GM18858 (cell line): ENCODE data around the gene IL17REL.

Experiments used
- ATAC-seq: cut with Tn5 transposase; IDR thresholded peaks from one replicate; pipeline ENCODE4 v1.9.1; 2021; ENCODE audit not compliant: unreplicated experiment

IL17REL gene

DNA sequence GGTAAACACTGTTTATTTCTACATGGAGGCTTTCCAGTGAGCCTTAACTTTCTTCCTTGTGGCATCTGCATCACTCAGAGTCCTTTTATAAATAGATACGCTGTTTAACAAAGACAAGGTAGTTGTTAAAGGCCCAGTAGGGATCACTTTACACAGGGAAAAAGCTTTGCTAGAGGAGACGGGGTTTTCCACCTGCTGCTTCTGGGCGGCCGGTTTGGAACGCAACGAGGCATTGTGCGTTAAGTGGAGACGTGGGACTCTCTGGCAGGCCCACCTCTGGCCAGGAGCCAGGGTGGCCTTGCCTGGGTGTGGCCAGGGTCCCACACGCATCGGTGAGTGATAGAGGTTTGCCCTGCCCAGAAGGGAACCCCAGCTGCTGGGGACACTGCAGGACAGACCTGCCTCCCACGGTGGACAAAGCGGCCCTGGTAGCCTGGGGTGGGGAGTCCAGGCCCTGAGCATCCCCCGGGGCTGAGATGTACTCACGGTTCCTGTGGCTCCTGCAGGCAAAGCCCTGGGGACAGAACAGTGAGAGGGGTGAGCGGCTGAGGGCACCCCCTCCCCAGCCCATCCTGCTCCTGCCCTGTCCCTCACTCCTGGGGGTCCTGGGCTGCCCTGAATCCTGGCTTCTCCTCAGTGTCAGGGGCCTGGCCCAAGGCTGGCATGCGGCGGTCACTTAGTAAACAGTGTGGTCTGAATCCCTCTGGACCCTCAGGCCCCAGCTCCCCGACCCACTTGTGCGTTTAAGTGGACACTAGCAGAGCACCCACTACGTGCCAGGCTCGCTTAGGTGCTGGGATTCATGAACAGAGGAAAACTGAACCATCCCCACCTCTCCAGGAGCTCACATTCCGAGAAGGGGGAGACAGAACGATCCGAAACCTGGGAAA is 4.2 kb downstream of the IL17REL start:
- ATAC-seq, result no peak

DNA sequence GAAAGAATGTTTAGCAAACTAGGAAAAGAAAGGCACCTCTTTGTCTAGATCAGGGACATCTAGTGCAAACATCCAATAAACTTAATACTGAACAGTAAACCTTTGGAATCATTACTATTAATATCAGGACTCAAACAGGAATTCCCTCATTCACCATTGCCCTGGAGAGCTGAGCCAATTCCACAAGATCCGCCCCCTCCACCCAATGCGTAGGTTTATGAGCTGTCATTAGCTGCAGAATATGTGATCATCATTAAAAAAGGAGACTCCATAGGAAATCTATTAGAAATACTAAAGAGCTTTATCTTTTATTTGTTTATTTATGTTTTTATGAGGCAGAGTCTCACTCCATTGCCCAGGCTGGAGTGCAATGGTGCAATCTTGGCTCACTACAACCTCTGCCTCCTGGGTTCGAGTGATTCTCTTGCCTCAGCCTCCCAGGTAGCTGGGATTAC is 5.5 kb downstream of the IL17REL start:
- ATAC-seq, result no peak

DNA sequence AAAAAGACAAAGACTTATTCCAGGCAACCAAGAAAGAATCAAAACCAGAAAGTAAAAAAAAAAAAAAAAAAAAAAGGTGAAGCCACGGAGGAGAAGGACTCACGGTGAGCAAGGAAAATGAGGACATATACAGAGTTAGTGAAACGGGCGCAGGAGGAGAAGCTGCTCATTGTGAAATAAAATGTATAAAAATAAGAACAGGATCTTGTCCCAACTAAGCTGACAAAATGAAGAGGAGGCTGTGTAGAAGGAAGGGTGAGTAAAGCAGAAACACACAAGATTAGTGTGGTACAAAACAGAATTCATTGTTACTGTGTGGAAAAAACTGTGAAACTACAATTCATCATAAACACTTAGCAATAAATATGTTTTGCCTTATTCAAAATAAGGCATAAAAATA is 7.6 kb downstream of the IL17REL start:
- ATAC-seq, result no peak

DNA sequence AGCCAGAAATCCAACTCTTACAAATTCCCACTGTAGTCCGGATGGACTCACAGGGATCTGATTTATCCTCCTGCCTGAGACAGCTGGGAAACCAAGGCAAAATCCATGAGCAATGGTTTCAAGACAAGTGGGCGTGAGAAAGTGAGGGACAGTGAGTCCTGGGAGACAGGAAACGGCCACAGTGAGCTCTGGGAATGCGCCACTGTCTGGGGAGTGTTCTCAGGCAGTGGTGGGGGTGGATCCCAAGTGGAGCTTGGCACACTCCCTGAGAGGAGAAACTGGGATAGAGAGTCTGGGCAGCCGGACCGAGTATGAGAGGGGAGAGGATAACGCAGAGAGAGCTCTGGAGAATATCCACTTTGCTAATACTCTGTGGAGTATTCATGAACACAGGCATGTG is 9.8 kb downstream of the IL17REL start:
- ATAC-seq, result no peak

DNA sequence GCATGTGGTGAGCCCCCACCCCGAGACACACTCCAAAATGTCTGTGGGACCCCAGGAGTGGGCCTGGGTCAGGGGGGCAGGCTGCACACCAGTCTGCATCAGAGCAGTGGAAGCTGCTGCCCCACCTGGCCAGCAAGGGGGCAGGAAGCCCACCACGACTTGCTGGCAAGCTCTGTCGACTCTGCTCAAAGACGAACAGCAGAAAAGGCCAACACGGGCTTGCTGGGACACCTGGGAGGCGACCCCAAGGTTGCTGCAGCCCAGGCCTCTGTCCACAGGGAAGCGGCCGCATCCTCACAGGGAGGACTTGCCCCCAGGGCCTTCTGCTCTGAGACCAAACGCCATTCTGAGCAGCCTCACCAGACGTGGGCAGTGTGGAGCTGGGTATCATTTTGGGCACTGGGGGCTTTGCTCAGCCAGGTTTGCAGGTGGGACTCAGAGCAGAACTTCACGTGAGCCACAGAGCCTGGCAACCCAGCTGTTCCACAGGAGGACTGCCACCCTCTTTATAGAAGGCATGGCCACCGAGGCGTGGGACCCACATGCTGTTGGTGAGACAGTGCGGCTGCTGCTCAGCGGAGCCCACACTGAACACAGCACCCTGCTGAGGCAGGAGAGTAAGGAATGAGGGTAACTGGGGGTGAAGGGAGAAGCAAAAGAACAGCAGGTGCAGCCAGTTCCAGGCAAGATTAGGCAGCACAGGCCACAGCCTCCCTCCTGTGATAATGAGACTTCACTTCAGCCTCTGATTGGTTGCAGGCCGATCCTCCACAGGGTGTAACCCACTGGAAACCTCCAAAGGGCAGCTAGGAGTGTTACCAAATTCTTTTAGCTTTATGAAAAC is 11.0 kb downstream of the IL17REL start:
- no peak for ATAC-seq

DNA sequence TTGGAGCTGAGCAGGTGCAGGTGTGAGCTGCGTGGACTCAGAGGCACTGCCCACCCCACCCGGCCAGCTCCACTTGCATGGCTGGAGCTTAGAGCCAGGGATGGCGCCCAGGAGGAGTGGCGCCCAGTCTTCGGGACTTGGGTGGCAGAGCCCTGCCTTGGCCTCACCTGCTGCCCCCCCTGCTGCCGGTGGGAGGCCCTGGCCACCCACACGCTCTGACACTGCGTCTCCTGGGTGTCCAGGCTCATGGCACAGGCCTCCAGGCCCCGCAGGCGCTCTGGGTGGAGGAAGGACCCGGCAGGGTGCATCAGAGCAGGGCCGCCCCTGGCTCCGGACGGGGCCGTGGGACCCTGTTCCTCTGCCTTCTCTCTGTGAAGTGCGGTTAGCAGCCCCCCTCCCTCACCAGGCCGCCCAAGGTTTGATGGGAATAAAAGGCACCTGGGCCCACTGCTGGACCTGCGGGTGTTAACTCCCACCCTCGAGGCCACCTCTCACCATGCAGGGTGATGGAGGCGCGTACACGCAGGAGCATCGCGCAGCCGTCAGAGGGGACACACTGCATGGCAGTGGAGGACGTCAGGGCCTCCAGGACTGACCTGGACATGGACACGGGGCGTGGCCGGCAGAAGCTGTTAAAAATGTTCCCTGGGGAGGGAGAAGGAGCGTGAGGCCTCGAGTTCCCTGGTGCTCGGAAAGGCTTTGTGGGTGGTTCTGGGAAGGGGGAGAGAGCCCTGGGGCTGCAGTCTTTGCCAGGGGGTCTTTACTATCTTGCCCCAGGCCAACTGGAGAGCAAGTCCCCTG is 11.8 kb downstream of the IL17REL start:
- no peak for ATAC-seq

DNA sequence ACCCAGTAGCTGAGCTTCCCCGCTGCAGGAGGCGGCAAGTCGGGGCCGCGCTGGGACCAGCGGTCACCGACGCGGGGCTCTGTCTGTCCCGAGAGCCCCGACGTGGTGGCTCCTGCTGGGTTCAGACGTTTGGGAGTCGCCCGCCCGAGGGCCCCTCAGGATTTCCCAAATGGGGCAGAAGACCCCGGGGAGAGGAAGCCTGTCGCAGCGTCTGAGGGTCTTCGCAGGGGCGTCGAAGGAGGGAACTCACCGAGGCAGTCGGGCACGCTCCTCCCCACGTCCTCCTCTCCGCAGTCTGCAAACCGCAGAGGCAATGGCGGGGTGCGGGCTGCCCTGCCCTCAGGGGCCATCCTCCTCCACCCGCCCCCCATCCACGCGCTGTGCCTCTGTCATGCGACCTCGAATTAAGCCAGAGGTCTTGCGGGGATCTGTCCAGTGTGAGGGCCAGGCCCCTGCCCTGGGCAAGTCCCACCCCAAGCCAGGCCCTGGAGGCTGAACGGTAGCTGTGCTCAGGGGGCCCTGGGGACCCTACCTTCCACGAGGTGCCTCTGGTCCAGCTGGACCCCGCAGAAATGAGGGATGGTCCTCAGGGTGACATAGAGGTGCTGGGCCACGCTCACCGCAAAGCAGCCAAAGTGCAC is 12.5 kb downstream of the IL17REL start:
- ATAC-seq, result no peak

DNA sequence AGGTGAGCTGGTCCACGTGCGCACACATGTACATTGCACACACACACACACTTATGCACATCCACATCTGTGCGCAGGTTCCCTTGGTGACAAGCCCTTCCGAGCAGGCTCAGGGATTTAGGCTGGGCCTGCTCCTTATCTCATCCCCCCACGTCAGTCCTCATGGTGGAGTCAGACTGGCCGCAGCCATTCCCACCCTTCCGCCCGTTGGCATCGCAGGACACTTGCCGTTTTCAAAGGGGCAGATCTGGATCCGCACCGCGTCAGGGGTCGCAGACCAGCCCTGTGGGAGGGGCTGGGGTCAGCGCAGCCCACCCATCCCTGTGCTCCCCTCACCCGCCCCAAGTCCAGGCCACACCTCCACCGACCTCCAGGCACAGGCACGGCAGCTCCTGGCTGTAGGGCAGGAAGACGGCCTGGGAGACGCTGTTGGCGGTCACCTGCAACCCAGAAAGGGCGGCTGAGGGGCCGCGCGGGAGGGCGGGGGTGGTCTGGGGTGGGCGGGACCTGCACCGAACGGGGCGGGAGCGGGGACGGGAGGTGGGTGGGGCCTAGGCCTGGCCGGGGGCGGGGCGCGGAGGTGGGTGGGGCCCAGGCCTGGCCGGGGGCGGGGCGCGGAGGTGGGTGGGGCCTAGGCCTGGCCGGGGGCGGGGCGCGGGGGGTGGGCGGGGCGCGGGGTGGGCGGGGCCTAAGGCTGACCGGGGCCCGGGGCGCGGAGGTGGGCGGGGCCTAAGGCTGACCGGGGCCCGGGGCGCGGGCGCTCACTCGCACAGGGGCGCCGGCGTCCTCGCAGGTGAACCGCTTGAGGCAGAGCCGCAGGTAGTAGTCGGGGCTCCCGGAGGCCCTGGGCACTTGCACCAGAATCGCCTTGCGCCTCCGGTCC is 13.3 kb downstream of the IL17REL start:
- ATAC-seq, result no peak

DNA sequence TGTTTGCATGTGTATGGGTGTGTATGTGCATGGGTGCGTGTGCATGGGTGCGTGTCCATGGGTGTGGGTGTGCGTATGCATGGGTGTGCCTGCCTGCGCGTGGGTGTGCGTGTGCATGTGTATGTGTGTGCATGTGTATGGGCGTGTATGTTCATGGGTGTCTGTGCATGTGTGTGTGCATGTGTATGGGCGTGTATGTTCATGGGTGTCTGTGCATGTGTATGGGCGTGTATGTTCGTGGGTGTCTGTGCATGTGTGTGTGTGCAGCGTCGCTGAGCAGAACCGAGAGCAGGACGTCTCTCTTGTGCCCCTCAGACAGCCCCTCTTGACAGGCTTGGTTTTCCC is 13.9 kb downstream of the IL17REL start:
- no peak for ATAC-seq

DNA sequence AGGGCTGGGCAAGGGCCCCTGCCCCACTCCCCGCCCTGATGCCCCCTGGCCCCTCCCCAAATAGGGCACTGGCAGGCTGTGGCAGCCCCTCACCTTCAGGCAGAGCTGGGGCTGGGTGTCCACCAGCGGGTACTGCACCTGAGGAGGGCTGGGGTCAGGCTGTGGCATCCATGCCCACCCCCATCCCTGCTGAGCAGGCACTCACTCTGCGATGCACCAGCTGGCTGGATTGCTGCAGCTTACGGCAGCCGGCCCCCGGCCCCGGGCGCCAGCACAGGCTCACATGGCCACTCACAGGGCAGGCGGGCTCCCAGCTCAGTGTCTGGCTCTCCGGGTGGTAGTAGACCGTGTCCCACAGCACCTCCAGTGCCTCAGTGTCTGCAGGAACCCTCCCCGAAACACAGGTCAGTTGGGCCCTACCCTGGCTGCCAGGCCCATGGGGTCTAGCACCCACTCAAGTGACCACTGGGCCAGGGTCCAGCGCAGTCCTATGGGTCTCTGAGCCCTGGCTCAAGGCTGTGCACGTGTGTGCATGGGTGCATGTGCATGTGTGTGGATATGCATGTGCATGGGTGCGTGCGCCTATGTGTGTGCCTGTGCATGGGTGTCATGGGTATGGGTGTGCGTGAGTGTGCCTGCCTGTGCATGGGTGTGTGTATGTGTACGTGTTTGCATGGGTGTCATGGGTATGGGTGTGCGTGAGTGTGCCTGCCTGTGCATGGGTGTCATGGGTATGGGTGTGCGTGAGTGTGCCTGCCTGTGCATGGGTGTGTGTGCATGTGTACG is 14.4 kb downstream of the IL17REL start:
- ATAC-seq, result no peak

DNA sequence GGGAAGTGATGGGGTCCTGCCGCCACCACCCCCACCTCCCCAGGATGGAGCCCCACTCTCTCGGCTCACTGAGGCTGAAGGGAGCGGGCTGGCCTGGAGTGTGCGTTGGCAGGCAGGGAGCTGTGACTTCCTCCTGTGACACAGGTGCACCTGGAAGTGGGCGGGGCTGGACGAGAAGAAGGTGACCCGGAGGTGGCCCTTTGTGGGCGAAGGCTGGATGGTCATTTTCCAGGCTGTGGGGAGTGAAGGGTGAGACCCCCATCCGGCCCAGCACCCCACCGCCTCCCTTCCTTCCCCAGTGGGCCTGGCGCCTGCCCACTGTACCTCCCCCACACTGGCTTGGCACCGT is 15.3 kb downstream of the IL17REL start:
- no peak for ATAC-seq

DNA sequence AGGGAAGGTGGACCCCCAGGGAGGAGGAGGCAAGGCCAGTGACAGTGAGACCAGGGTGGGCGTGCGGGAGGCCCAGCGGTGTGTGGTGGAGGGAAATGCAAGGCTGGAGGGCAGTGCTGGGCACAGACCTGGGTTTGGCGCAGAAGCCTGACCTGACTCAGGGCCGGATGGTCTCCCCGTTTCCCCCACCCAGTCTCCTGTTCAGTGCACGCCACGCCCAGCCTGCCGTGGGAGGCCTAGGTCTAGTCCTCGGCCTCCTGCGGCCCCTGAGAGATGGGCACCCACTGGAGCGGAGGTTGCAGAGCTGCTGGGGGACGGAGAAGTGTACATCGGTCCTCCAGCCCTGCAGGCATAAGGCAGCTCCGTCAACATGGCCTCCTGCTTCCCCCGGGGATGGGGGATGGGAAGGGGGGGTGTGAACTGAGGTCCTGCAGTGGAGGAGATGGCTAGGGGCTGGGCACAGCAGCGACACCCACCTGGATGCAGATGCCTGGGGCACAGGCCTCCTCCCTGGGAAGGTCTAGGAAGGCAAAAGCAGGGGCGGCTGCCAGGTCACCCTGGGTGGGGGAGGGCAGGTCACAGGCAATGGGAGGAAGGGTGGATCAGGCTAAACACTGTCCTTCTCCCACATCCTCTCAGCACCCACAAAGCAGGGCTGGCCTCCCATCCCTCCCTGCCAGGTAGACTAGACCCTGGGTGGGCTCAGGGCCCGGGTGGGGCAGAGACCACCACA is 15.9 kb downstream of the IL17REL start:
- no peak for ATAC-seq

DNA sequence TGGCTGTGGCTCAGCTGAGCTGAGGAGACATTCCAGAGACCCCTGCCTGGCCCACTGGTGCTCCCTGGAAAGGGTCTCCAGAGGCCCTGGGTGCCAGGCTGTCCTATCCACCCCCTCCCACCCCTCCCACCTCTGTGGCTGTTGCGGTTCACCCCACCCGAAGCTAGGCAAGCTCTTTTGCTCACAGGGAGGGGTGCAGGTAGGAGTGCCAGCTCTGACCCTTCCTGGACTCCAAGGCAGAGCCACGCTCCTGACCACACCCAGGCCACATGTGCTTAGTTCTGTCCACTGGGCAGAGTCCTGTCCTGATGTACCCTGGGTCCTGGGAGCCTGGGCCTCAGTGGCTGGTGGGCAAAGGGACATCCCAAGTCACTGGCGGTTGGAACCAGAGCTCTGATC is 16.4 kb downstream of the IL17REL start:
- no peak for ATAC-seq

DNA sequence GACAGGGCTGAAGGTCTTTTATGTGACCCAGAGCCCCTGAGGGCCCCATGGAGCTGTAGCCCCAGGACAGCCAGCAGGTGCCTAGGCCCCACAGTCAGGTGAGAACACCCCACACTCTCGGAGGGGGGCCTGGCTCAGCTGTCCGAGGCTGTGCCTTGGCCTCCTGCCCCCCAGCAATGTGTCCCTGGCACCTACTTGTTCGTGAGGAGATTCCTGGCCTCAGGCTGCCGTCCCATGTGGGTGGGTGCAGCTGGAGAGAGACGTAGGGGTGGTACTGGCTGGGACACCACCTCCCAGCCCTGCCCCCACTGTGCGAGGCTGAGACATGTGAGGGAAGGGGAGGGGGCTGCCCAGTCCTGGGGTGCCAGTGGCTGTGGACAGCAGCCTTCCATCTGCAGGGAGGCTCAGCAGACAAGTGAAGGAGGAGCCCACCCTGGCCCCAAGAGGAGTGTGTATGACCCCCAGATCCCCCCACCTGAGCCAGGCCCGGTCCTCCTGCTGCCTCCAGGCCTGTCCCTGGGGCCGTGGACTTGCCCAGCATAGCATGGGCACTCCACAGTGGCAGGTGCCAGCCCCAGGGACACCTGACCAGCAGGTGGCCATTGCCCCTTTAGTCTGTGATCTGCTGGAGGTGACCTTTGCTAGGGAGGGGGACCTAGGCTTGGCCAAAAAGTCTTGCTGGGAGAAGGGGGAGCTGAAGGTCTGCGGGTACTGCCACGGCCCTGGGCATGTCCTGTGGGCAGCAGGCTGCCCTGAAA is 17.0 kb downstream of the IL17REL start:
- ATAC-seq, result no peak

DNA sequence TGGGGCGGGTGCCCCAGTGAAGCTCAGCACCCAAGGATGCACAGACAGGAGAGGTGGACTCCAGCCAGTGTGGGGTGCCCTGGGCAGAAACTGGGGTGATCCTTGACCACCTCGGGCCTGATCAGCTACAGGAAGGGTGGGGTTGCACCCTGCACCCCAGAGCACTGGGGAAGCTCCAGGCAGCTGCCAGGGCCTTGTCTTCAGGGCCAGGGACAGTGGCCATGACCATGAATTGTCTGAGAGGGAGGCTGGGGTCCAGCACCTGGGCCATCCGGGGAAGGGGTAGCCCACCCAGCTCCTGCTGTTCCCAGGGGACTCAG is 17.6 kb downstream of the IL17REL start:
- ATAC-seq, result no peak

DNA sequence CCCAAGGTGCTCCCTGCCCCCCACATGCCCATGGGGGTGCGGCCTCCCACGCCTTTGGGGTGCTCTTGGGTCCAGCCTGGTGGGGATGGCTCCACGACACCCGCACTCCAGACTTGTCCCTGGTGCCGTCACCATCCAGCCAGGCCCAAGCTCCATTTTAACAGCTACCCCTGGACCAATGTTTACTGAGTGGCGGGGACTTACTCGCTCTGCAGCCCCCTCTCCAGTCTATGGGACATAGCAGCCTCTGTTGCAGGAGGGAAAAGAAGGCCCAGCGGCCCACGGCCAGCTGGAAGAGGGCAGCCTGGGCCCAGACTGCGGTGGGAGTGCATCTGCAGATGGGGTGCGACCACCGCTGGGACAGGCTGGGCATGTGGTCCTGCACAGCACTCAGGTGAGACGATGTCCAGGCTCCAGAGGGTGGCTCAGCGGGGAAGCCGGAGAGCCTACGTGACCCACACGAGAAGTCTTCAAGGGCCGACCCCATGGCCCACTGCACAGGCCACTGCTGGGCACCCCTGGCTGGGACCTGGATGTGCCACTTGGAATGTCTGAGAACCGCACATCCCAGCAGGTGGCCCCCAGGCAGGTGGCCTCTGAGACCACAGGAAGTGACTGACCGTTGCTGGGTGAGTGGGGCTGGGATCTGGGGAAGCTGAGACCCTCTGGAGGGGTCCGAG is 18.1 kb downstream of the IL17REL start:
- no peak for ATAC-seq

DNA sequence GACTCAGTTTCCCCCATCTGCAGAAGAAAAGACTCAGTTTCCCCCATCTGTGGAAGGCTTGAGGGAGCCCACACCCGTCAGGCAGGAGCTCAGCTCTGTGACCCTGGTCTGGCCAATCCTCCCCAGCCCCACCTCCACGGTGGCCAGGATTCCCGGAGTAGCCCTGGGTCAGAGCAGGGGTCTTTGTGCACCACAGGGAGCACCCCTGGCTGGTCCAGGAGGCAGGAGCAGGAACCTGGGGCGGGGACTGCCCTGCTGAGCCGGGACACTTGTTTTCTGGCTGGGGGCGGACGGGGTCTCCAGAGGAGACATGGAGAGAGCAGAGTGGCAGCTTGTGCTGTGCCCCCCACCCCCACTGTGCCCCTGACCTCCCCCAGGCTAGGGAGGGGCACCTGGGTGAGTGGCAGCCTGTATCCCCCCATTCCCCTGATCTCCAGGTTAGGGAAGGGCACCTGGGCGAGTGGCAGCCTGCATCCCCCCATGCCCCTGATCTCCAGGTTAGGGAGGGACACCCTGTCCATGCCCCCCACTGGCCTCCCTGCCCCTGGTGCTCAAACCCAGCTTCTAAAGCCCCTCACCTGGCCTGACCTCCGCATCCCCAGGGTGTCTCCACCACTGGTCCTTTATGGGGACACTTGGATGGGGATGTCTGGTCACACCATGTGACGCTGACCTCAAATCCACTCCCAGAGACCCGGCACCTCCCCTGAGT is 18.8 kb downstream of the IL17REL start:
- ATAC-seq, result no peak
